Upper lobe of right lung (tissue), 1 donor: ENCODE data around the gene CD276. TPM values are rescaled to one million over a fixed set of nuclear protein-coding genes. Genes with fewer than 3 reads are reported as not detected.

ENCODE experiments used
- ATAC-seq: fragments of 200-7000 bp; cut with Tn5 transposase; one replicate; pipeline ENCODE4 v1.9.1; 2020; ENCODE audit warnings: mild to moderate bottlenecking, moderate library complexity
- DNase-seq: peaks from one replicate; pipeline ENCODE4 v3.0.0-alpha.2; 2020
- H3K27ac ChIP-seq: fragments of 200-600 bp; one replicate; pipeline ENCODE4 v1.8.0; 2022
- H3K27me3 ChIP-seq: fragments of 200-600 bp; one replicate; pipeline ENCODE4 v1.8.0; 2022; ENCODE audit warnings: mild to moderate bottlenecking
- H3K36me3 ChIP-seq: fragments of 200-600 bp; one replicate; pipeline ENCODE4 v1.8.0; 2022
- H3K4me1 ChIP-seq: fragments of 200-600 bp; one replicate; pipeline ENCODE4 v1.8.0; 2022
- H3K4me3 ChIP-seq: fragments of 200-600 bp; one replicate; pipeline ENCODE4 v1.8.0; 2022; ENCODE audit warnings: mild to moderate bottlenecking
- H3K9me3 ChIP-seq: fragments of 200-600 bp; one replicate; pipeline ENCODE4 v1.8.0; 2022
- CTCF ChIP-seq: fragments of 200-600 bp; IDR thresholded peaks from one replicate; pipeline ENCODE4 v1.8.0; 2022; ENCODE audit warnings: antibody characterized with exemption
- intact Hi-C: fragments of 100-400 bp; cut with DNase I; formaldehyde crosslinking; loops from one replicate; pipeline ENCODE4 v1.11.0; 2022
- total RNA-seq: library from RNA; stranded (reverse); fragmentation: NEBNext Ultra II Directional; extraction: Animal tissue kit (Norgen Biotek cat#: 25700); gene quantifications from one replicate; pipeline ENCODE4 v1.2.1, GENCODE V29; 2021
- donor health status: DM: no; HTN: yes; CAD: no; lungs with severe emphysema.

Gene CD276
- total RNA-seq, 1 donor from 2014 or later: 60.8 TPM

GRCh38 chr15:73755946-73756345 lies 71.8 kb downstream of the CD276 start:
- H3K36me3 ChIP-seq: no peaks in the 10 kb centered on the region
- peaks cover 17% of the 10 kb centered on the region for H3K27me3 ChIP-seq
- H3K4me3 ChIP-seq: no peak overlapping the region
- peaks cover 4% of the 10 kb centered on the region for H3K4me1 ChIP-seq
- H3K27ac ChIP-seq: no peak overlapping the region
- H3K9me3 ChIP-seq: no peaks in the 10 kb centered on the region
- intact Hi-C loops: no loop called here
- TF ChIP-seq CTCF: no peak
- DNase-seq: no peak
- ATAC-seq: no peak

GRCh38 chr15:73756390-73756789 lies 72.2 kb downstream of the CD276 start:
- H3K27me3 ChIP-seq: peaks cover 13% of the 10 kb centered on the region
- intact Hi-C loops: no loop called here
- TF ChIP-seq CTCF: no peak

GRCh38 chr15:73756947-73757513 lies 72.8 kb downstream of the CD276 start:
- H3K4me3 ChIP-seq: no peak overlapping the region
- no peaks in the 10 kb centered on the region for H3K36me3 ChIP-seq
- peaks cover 2% of the 10 kb centered on the region for H3K4me1 ChIP-seq
- ATAC-seq: no peak
- TF ChIP-seq CTCF: no peak
- no peaks in the 10 kb centered on the region for H3K9me3 ChIP-seq
- intact Hi-C loops: no loop called here
- no peak overlapping the region for H3K27ac ChIP-seq
- H3K27me3 ChIP-seq: peaks cover 6% of the 10 kb centered on the region
- DNase-seq: no peak

More at GRCh38 chr15:73756390-73756789, 72.2 kb downstream of the CD276 start:
- DNase-seq (no peak), ATAC-seq (no peak)
- no peak overlapping the region for H3K4me3 ChIP-seq
- H3K36me3 ChIP-seq: no peaks in the 10 kb centered on the region
- H3K4me1 ChIP-seq: peaks cover 4% of the 10 kb centered on the region
- H3K27ac ChIP-seq: no peak overlapping the region
- no peaks in the 10 kb centered on the region for H3K9me3 ChIP-seq

- Histone ChIP-seq H3K9me3 (no peaks in the 10 kb centered on the region), H3K4me1 (no peaks in the 10 kb centered on the region), H3K27me3 (peaks cover 5% of the 10 kb centered on the region), H3K27ac (no peak overlapping the region), H3K36me3 (no peaks in the 10 kb centered on the region), H3K4me3 (no peak overlapping the region)
- DNase-seq (no peak), ATAC-seq (no peak)
- TF ChIP-seq CTCF: no peak
- intact Hi-C loops: no loop called here
Measured at GRCh38 chr15:73757571-73757970, 73.4 kb downstream of the CD276 start.

GRCh38 chr15:73758461-73758860 lies 74.3 kb downstream of the CD276 start:
- intact Hi-C loops: no loop called here
- TF ChIP-seq CTCF: no peak

More at GRCh38 chr15:73758461-73758860, 74.3 kb downstream of the CD276 start:
- H3K9me3 ChIP-seq: no peaks in the 10 kb centered on the region
- no peak overlapping the region for H3K27ac ChIP-seq
- H3K4me3 ChIP-seq: no peak overlapping the region
- DNase-seq (no peak), ATAC-seq (peak; percentile 57)
- H3K4me1 ChIP-seq: no peaks in the 10 kb centered on the region
- no peaks in the 10 kb centered on the region for H3K36me3 ChIP-seq
- H3K27me3 ChIP-seq: peaks cover 5% of the 10 kb centered on the region
